ENCODE results near the gene RPN2. TPM values are rescaled to one million over a fixed set of nuclear protein-coding genes. Genes with fewer than 3 reads are reported as not detected.

The RPN2 gene
- total and polyA plus RNA-seq, 4 donors = 153 to 241 (median 177) TPM

DNA sequence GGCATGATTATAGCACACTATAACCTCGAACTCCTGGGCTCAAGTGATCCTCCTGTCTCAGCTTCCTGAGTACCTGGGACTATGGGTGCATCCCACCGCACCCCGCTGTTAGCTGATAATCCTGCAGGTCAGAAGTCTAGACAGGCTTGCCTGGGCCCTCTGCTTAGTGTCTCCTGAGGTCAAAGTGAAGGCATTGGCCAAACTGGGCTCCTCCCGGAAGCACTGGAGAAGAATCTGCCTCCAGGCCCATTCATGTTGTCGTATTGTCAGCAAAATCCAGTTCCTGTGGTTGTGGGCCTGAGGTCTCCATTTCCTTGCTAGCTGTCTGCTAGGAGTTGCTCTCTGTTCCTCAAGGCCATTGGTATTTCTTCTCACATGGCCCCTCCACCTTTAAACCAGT lies 6.6 kb downstream of the RPN2 start:
- H3K9ac ChIP-seq (ENCODE audit: low read depth in 1 of 2, low read length in 2 of 2) = no peak overlapping the region
- no peaks in the 10 kb centered on the region for H3K27me3 ChIP-seq (ENCODE audit: control insufficient read depth in 4 of 4, insufficient read depth in 4 of 4, low read length in 3 of 4)
- 86% methylated on average over 5 of the region's 5 CpGs for WGBS
- TF ChIP-seq TAF1 (conservative IDR thresholded peaks at IDR 0.05) (no peak), YY1 (IDR thresholded peaks at IDR 0.05) (no peak), JUND (IDR thresholded peaks at IDR 0.05) (no peak), RXRA (IDR thresholded peaks at IDR 0.05) (no peak), HNF4G (IDR thresholded peaks at IDR 0.05) (no peak)
- TF ChIP-seq, protein P1, sequence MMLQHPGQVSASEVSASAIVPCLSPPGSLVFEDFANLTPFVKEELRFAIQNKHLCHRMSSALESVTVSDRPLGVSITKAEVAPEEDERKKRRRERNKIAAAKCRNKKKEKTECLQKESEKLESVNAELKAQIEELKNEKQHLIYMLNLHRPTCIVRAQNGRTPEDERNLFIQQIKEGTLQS (IDR thresholded peaks at IDR 0.05) = no peak
- TF ChIP-seq, protein P2, sequence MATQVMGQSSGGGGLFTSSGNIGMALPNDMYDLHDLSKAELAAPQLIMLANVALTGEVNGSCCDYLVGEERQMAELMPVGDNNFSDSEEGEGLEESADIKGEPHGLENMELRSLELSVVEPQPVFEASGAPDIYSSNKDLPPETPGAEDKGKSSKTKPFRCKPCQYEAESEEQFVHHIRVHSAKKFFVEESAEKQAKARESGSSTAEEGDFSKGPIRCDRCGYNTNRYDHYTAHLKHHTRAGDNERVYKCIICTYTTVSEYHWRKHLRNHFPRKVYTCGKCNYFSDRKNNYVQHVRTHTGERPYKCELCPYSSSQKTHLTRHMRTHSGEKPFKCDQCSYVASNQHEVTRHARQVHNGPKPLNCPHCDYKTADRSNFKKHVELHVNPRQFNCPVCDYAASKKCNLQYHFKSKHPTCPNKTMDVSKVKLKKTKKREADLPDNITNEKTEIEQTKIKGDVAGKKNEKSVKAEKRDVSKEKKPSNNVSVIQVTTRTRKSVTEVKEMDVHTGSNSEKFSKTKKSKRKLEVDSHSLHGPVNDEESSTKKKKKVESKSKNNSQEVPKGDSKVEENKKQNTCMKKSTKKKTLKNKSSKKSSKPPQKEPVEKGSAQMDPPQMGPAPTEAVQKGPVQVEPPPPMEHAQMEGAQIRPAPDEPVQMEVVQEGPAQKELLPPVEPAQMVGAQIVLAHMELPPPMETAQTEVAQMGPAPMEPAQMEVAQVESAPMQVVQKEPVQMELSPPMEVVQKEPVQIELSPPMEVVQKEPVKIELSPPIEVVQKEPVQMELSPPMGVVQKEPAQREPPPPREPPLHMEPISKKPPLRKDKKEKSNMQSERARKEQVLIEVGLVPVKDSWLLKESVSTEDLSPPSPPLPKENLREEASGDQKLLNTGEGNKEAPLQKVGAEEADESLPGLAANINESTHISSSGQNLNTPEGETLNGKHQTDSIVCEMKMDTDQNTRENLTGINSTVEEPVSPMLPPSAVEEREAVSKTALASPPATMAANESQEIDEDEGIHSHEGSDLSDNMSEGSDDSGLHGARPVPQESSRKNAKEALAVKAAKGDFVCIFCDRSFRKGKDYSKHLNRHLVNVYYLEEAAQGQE (IDR thresholded peaks at IDR 0.05) = no peak
- no peak overlapping the region for H3K27ac ChIP-seq (ENCODE audit: low read depth in 1 of 2, low read length in 2 of 2)
- DNase-seq (ENCODE audit: low spot score) = no peak
- no peaks in the 10 kb centered on the region for H3K9me3 ChIP-seq (ENCODE audit: control insufficient read depth in 4 of 4, low read length in 3 of 4)
- H3K4me3 ChIP-seq (ENCODE audit: low read depth in 1 of 3, low read length in 3 of 3) = no peak overlapping the region
- H3K36me3 ChIP-seq (ENCODE audit: control insufficient read depth in 4 of 4, insufficient read depth in 3 of 4, low read depth in 1 of 4, low read length in 3 of 4) = peaks cover 11 to 33% (median 17%) of the 10 kb centered on the region in 4 donors
- peaks cover under 1 to 7% (median 5%) of the 10 kb centered on the region in 4 donors for H3K4me1 ChIP-seq (ENCODE audit: control insufficient read depth in 4 of 4, insufficient read depth in 4 of 4, low read length in 3 of 4)

DNA sequence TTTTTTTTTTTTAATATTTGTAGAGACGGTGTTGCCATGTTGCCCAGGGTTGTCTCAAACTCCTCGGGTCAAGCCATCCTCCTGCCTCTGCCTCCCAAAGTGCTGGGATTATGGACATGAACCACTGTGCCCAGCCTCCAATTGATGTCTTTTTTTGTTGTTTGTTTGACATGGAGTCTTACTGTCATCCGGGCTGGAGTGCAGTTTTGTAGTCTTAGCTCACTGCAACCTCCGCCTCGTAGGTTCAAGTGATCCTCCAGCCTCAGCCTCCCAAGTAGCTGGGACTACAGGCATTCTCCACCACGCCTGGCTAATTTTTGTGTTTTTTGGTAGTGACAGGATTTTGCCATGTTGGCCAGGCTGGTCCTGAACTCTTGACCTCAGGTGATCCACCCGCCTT lies 9.7 kb downstream of the RPN2 start:
- Histone ChIP-seq H3K4me3 (ENCODE audit: low read depth in 1 of 3, low read length in 3 of 3) (no peak overlapping the region), H3K4me1 (ENCODE audit: control insufficient read depth in 4 of 4, insufficient read depth in 4 of 4, low read length in 3 of 4) (peaks cover 2 to 12% (median 6%) of the 10 kb centered on the region in 4 donors), H3K9ac (ENCODE audit: low read depth in 1 of 2, low read length in 2 of 2) (no peak overlapping the region), H3K9me3 (ENCODE audit: control insufficient read depth in 4 of 4, low read length in 3 of 4) (no peaks in the 10 kb centered on the region), H3K36me3 (ENCODE audit: control insufficient read depth in 4 of 4, insufficient read depth in 3 of 4, low read depth in 1 of 4, low read length in 3 of 4) (peaks cover 11 to 32% (median 17%) of the 10 kb centered on the region in 4 donors), H3K27ac (ENCODE audit: low read depth in 1 of 2, low read length in 2 of 2) (no peak overlapping the region), H3K27me3 (ENCODE audit: control insufficient read depth in 4 of 4, insufficient read depth in 4 of 4, low read length in 3 of 4) (no peaks in the 10 kb centered on the region)
- no peak for DNase-seq (ENCODE audit: low spot score)
- no peak for TF ChIP-seq SP1 (IDR thresholded peaks at IDR 0.05)
- TF ChIP-seq FOXA2 (IDR thresholded peaks at IDR 0.05) = no peak
- TF ChIP-seq HNF4A (conservative IDR thresholded peaks at IDR 0.05) = no peak
- no peak for TF ChIP-seq HNF4G (IDR thresholded peaks at IDR 0.05)
- TF ChIP-seq, protein P3, sequence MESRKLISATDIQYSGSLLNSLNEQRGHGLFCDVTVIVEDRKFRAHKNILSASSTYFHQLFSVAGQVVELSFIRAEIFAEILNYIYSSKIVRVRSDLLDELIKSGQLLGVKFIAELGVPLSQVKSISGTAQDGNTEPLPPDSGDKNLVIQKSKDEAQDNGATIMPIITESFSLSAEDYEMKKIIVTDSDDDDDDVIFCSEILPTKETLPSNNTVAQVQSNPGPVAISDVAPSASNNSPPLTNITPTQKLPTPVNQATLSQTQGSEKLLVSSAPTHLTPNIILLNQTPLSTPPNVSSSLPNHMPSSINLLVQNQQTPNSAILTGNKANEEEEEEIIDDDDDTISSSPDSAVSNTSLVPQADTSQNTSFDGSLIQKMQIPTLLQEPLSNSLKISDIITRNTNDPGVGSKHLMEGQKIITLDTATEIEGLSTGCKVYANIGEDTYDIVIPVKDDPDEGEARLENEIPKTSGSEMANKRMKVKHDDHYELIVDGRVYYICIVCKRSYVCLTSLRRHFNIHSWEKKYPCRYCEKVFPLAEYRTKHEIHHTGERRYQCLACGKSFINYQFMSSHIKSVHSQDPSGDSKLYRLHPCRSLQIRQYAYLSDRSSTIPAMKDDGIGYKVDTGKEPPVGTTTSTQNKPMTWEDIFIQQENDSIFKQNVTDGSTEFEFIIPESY (IDR thresholded peaks at IDR 0.05) = no peak
- TF ChIP-seq NR2F2 (IDR thresholded peaks at IDR 0.05) = no peak
- TF ChIP-seq, protein P4, sequence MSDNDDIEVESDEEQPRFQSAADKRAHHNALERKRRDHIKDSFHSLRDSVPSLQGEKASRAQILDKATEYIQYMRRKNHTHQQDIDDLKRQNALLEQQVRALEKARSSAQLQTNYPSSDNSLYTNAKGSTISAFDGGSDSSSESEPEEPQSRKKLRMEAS (IDR thresholded peaks at IDR 0.05) = no peak
- 94% methylated on average over 7 of the region's 7 CpGs for WGBS

Measured in liver (tissue), 9 donors.